Limb (tissue), 2 donors: ENCODE measurements around the gene SCYGR6.

Source experiments
- DNase-seq, 2 donors: peaks; one replicate each; pipeline ENCODE4 v3.0.0-alpha.2; 2016; ENCODE audit errors: extremely low spot score in 2 of 2

SCYGR6 gene

GRCh38 chr2:227713291-227713690, 11.3 kb downstream of the SCYGR6 start:
- DNase-seq = no peak

- no peak for DNase-seq
These were observed 13.6 kb downstream of the SCYGR6 start for GRCh38 chr2:227710986-227711385.

GRCh38 chr2:227707390-227707789, 17.2 kb downstream of the SCYGR6 start:
- no peak for DNase-seq

GRCh38 chr2:227706859-227707258, 17.7 kb downstream of the SCYGR6 start:
- DNase-seq = no peak

- DNase-seq = no peak
These were observed 20.6 kb downstream of the SCYGR6 start for GRCh38 chr2:227703961-227704360.

GRCh38 chr2:227703280-227703732, 21.3 kb downstream of the SCYGR6 start:
- no peak for DNase-seq

- no peak for DNase-seq
These were observed 23.0 kb downstream of the SCYGR6 start for GRCh38 chr2:227701556-227701955.

- DNase-seq = no peak
These were observed 27.4 kb downstream of the SCYGR6 start for GRCh38 chr2:227696990-227697679.

GRCh38 chr2:227687189-227687588, 37.4 kb downstream of the SCYGR6 start:
- no peak for DNase-seq

- DNase-seq = no peak
These were observed 40.3 kb downstream of the SCYGR6 start for GRCh38 chr2:227684258-227684657.

- DNase-seq = no peak
These were observed 46.6 kb downstream of the SCYGR6 start for GRCh38 chr2:227677928-227678327.

- DNase-seq = no peak
These were observed 50.1 kb downstream of the SCYGR6 start for GRCh38 chr2:227674485-227674884.
